Body of pancreas (tissue), 4 donors: Measurements from ENCODE around the gene SERPINA5. TPM values are rescaled to one million over a fixed set of nuclear protein-coding genes. Genes with fewer than 3 reads are reported as not detected.

Source experiments
- ATAC-seq: fragments of 150-250 bp; one replicate; pipeline ENCODE4 v1.9.1; 2016
- DNase-seq, 4 donors: peaks; one replicate each; pipeline ENCODE4 v3.0.0-alpha.2; 2019
- H3K27ac ChIP-seq, 4 donors: fragments of 200-600 bp; sonication (generic); 1 replicate in 3 of 4; 2 replicates in 1 of 4; pipeline versions ENCODE4 v1.5.1 to v1.6.1; 2016 to 2019; ENCODE audit warnings: mild to moderate bottlenecking in 1 of 4, mixed read lengths in 1 of 4, moderate library complexity in 1 of 4
- H3K27me3 ChIP-seq, 2 donors: fragments of 200-600 bp; sonication (generic); one replicate each; pipeline ENCODE4 v1.6.0; 2016; ENCODE audit warnings: mild to moderate bottlenecking in 1 of 2
- H3K36me3 ChIP-seq, 2 donors: fragments of 200-600 bp; sonication (generic); replicated peaks in 1 of 2; 2 replicates each; pipeline ENCODE4 v1.5.1; 2016; ENCODE audit warnings: low read depth in 2 of 2; ENCODE audit not compliant: insufficient read depth in 1 of 2
- H3K4me1 ChIP-seq: fragments of 200-600 bp; sonication (generic); one replicate; pipeline ENCODE4 v1.6.0; 2016
- H3K4me3 ChIP-seq, 2 donors: fragments of 200-600 bp; sonication (generic); 1 replicate in 1 of 2; 2 replicates in 1 of 2; pipeline ENCODE4 v1.5.1; 2016 to 2019
- H3K9me3 ChIP-seq, 3 donors: fragments of 200-600 bp; sonication (generic); 1 replicate in 2 of 3; 2 replicates in 1 of 3; pipeline ENCODE4 v1.5.1; 2016
- POLR2A ChIP-seq, 3 donors: fragments of 450-650 bp; IDR thresholded peaks; one replicate each; pipeline ENCODE4 v1.6.1; 2016; ENCODE audit warnings: antibody characterized with exemption in 3 of 3, mild to moderate bottlenecking in 2 of 3
- WGBS, 2 donors: methylation state at CpG; one replicate each; pipeline ENCODE4 v1.1.5; 2017; 5-methylcytosine and 5-hydroxymethylcytosine counted together
- intact Hi-C: fragments of 100-400 bp; cut with DNase I; formaldehyde crosslinking; loops from one replicate; pipeline ENCODE4 v1.15.1; 2023
- total RNA-seq, 2 donors: library from RNA; depleted of rRNA; stranded (reverse); fragments of >200 nt; gene quantifications; one replicate each; pipeline ENCODE4 v1.1.0, GENCODE V29; 2016
- TF ChIP-seq, protein P1 (sequence below), 7 experiments: fragments of 450-650 bp in 4 of 7; fragments of 200-600 bp in 3 of 7; sonication (generic) in 3 of 7; IDR thresholded peaks; one replicate each; pipeline ENCODE4 v1.5.1; 2016 to 2019; ENCODE audit warnings: antibody characterized with exemption in 7 of 7

Gene SERPINA5
- total RNA-seq, 2 donors from 2014 or later: 76.0 to 101 TPM

DNA sequence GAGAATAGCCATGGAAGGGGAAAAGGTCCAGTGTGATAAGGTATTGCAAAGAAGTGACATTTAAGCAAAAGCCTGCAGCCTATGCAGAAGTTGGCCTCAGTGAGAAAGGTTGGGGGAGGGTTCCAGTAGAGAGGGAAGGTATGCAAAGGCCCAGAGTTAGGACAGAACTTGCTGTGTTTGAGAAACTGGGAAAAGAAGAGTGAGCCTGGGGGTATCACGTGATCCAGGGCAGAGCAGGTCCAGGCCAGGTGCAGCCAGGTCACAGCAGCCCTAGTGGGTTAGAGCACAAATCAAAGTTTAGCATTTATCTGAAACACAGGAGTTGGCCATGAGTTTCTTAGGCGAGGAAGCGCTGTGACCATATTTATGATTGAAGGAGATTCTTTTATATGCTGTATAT lies 1.6 kb downstream of the SERPINA5 start:
- intact Hi-C loops: no loop called here
- Histone ChIP-seq H3K4me1 (peaks cover 69% of the 10 kb centered on the region), H3K27me3 (no peaks in the 10 kb centered on the region), H3K36me3 (no peaks in the 10 kb centered on the region), H3K4me3 (no peak overlapping the region), H3K27ac (peak overlapping the region; percentile 65 to 84 (median 78)), H3K9me3 (no peaks in the 10 kb centered on the region)
- TF ChIP-seq, protein P1, sequence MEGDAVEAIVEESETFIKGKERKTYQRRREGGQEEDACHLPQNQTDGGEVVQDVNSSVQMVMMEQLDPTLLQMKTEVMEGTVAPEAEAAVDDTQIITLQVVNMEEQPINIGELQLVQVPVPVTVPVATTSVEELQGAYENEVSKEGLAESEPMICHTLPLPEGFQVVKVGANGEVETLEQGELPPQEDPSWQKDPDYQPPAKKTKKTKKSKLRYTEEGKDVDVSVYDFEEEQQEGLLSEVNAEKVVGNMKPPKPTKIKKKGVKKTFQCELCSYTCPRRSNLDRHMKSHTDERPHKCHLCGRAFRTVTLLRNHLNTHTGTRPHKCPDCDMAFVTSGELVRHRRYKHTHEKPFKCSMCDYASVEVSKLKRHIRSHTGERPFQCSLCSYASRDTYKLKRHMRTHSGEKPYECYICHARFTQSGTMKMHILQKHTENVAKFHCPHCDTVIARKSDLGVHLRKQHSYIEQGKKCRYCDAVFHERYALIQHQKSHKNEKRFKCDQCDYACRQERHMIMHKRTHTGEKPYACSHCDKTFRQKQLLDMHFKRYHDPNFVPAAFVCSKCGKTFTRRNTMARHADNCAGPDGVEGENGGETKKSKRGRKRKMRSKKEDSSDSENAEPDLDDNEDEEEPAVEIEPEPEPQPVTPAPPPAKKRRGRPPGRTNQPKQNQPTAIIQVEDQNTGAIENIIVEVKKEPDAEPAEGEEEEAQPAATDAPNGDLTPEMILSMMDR (IDR thresholded peaks at IDR 0.05): no peak
- no peak for TF ChIP-seq POLR2A (IDR thresholded peaks at IDR 0.05)
- no peak for DNase-seq
- peak; percentile 18 for ATAC-seq
- 35 to 53% methylated on average over 3 of the region's 3 CpGs for WGBS, 2 donors

DNA sequence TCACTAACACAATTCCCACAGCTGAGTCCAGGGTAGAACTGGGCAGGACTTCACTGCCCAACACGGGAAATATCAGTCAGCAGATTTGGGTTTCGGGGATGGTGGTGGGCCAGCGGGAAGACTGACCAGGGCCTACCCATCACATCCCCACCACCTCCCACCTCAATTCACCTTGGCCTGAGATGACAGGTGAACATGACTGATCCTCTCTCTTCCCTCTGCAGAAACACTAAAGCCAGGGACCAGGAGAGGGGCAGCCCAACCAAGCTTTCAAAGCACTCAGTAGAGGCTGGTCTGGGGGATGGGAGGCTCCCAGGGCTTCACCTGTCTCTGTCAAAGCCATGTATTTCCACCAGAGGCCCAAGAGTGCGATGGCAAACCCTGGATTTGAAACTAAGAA lies 2.3 kb downstream of the SERPINA5 start:
- no peak for ATAC-seq
- Histone ChIP-seq H3K4me1 (peaks cover 76% of the 10 kb centered on the region), H3K27me3 (no peaks in the 10 kb centered on the region), H3K36me3 (no peaks in the 10 kb centered on the region), H3K27ac (peak overlapping the region; percentile 16 to 84 (median 78)), H3K9me3 (no peaks in the 10 kb centered on the region), H3K4me3 (no peak overlapping the region)
- TF ChIP-seq, protein P1 (IDR thresholded peaks at IDR 0.05): no peak
- no peak for TF ChIP-seq POLR2A (IDR thresholded peaks at IDR 0.05)
- WGBS, 2 donors: 79 to 86% methylated on average over 4 of the region's 4 CpGs
- intact Hi-C loops: no loop called here
- no peak for DNase-seq

DNA sequence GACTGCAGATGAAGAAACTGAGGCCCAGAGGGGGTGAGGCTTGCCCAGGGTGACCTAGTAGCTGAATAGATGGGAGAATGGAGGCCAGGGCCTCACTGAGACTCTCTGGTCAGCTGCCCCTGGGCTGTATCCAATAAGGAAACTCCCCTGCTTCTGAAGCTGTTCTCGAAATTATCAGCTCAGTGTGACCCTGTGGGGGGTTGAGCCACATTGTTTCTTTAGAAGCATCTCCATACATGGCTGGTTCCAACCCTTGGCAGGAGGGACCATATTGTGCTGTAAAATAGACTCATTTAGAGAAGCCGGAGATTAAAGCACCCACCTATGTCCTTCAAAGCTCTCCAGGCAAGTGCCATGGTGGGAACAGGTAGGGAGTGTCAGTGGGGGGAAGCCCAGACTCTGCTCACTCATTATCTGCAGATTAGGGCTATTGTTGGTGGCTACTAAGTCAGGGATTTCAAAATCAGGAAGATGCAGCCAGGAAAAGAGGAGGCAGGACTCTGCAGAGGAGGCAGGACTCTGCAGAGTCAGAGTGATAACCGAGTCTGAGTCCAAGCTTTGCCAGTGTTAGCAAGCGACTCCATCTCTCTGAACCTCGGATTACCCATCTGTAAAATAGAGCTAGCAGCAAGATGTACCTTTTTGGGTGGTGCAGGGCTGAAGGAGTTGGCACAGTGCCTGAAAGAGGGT lies 3.5 kb downstream of the SERPINA5 start:
- DNase-seq (no peak), ATAC-seq (no peak)
- Histone ChIP-seq H3K36me3 (no peaks in the 10 kb centered on the region), H3K27me3 (no peaks in the 10 kb centered on the region), H3K27ac (peak overlapping the region in 3 of 4 donors; percentile 13 to 84 (median 32)), H3K9me3 (no peaks in the 10 kb centered on the region), H3K4me3 (no peak overlapping the region), H3K4me1 (peaks cover 80% of the 10 kb centered on the region)
- TF ChIP-seq, protein P1 (IDR thresholded peaks at IDR 0.05): no peak
- no peak for TF ChIP-seq POLR2A (IDR thresholded peaks at IDR 0.05)
- intact Hi-C loops: no loop called here
- 67 to 70% methylated on average over 5 of the region's 5 CpGs for WGBS, 2 donors

DNA sequence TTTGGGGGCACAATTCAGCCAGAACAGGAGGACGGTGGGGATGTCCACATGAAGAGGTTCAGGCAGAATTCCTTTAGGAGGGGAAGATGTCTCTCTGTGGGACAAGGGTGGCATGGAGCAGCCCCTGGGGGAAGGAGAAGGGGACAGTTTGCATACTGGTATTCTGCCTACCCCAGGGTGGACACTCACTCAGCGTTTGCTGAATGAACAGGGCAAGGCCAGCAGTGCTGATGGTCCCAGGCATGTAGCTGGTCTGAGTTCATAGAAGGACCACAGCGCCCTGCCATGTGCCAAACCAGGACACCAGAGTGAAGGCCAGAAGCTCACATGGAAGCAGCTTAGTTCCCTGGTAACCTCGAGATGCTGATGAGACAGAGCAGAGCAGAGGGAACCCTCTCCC lies 5.4 kb downstream of the SERPINA5 start:
- H3K4me1 ChIP-seq: peaks cover 66% of the 10 kb centered on the region
- no peaks in the 10 kb centered on the region for H3K9me3 ChIP-seq
- 87 to 93% methylated on average over 4 of the region's 4 CpGs for WGBS, 2 donors
- intact Hi-C loops: no loop called here
- TF ChIP-seq, protein P1 (IDR thresholded peaks at IDR 0.05): no peak
- TF ChIP-seq POLR2A (IDR thresholded peaks at IDR 0.05): no peak
- no peak overlapping the region for H3K4me3 ChIP-seq
- no peak for ATAC-seq
- DNase-seq: no peak
- H3K36me3 ChIP-seq: no peaks in the 10 kb centered on the region
- H3K27me3 ChIP-seq: no peaks in the 10 kb centered on the region
- H3K27ac ChIP-seq: peak overlapping the region in 1 of 4 donors; percentile 21

DNA sequence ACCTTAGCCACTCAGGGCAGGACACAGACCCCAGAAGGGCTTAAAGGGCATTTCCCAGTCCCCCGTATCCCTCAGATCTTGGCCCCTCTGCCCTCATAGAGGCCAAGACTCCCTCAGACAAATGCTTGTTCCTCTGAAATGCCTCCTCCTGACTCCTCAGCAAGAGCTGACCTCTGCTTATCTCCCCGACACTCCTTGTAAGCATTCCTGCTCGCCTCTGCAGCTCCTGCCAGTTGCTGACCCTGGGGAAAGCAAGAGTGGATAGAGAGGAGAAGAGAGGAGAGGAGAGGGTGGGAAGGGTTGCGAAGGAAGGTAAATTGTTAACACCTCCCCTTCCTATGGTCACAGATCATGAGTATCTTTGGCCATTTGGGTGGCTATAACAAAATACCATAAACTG lies 7.1 kb downstream of the SERPINA5 start:
- H3K36me3 ChIP-seq: no peaks in the 10 kb centered on the region
- H3K27ac ChIP-seq: peak overlapping the region in 1 of 4 donors; percentile 37
- intact Hi-C loops: no loop called here
- no peak overlapping the region for H3K4me3 ChIP-seq
- no peaks in the 10 kb centered on the region for H3K9me3 ChIP-seq
- 78% methylated on average over 4 of the region's 4 CpGs for WGBS, 2 donors
- no peak for TF ChIP-seq POLR2A (IDR thresholded peaks at IDR 0.05)
- TF ChIP-seq, protein P1 (IDR thresholded peaks at IDR 0.05): no peak
- no peak for DNase-seq
- H3K27me3 ChIP-seq: no peaks in the 10 kb centered on the region
- no peak for ATAC-seq
- H3K4me1 ChIP-seq: peaks cover 59% of the 10 kb centered on the region
